HEK293T (cell line): Measurements from ENCODE around the gene PRB2.
"Not testable (repeated sequence)": the region's sequence is repeated elsewhere in the genome, so short reads cannot be mapped to it uniquely, and the experiment has no call there.

Experiments used
- BHLHE40 ChIP-seq: fragments of 450-650 bp; IDR thresholded peaks from 2 replicates; pipeline ENCODE4 v1.6.1; 2016; ENCODE audit warnings: mild to moderate bottlenecking, moderate library complexity, borderline replicate concordance
- ELF4 ChIP-seq: fragments of 450-650 bp; IDR thresholded peaks from 2 replicates; pipeline ENCODE4 v1.6.1; 2017; ENCODE audit warnings: antibody characterized with exemption
- FOXK2 ChIP-seq: fragments of 450-650 bp; IDR thresholded peaks from 2 replicates; pipeline ENCODE4 v1.6.1; 2016; ENCODE audit warnings: mild to moderate bottlenecking
- FOXM1 ChIP-seq: fragments of 450-650 bp; IDR thresholded peaks from 2 replicates; pipeline ENCODE4 v1.6.1; 2017; ENCODE audit warnings: mild to moderate bottlenecking, borderline replicate concordance
- HDGF ChIP-seq: fragments of 450-650 bp; IDR thresholded peaks from 2 replicates; pipeline ENCODE4 v1.6.1; 2017; ENCODE audit warnings: antibody characterized with exemption, borderline replicate concordance
- L3MBTL2 ChIP-seq: fragments of 450-650 bp; conservative IDR thresholded peaks from 2 replicates; pipeline ENCODE4 v1.6.1; 2016; ENCODE audit warnings: mild to moderate bottlenecking
- SP1 ChIP-seq: fragments of 450-650 bp; IDR thresholded peaks from 2 replicates; pipeline ENCODE4 v1.6.1; 2017
- ZNF384 ChIP-seq: fragments of 450-650 bp; IDR thresholded peaks from 2 replicates; pipeline ENCODE4 v1.6.1; 2016

DNA sequence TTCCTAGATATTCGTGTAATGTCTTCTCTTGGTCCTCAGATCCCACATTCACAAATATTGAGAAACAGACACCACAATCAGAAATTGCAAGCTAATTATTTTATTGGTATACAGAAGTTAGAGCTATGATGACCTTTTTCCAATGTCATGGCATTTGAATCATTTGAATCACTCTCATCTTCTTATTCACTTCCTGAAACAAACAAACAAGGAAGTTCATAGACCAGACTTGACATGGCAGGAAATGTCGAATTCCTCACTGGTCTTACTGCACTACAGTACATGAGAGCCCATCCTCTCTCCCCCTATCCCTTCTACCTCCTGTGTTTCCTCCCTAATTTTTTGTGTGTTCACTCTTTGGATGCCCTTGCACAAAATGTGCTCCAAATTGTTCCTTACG lies 3.9 kb downstream of the PRB2 start:
- TF ChIP-seq FOXM1, HDGF, ELF4, FOXK2, SP1, BHLHE40, L3MBTL2, ZNF384: not testable (repeated sequence)
